CD4-positive, alpha-beta memory T cell (primary cell): Measurements from ENCODE around the gene KDM5C. TPM values are rescaled to one million over a fixed set of nuclear protein-coding genes. Genes with fewer than 3 reads are reported as not detected.
A peak's percentile ranks its signal among the peaks of the same experiment; 100 is the strongest.

Experiments
- CTCF ChIA-PET: fragments of 350-600 bp; sonication (Branson Sonifier 250); formaldehyde crosslinking; loops from one replicate; lab custom pipeline; 2021; ENCODE audit warnings: inconsistent platforms; ENCODE audit not compliant: partially characterized antibody; lab: Charles Lee
- POLR2A ChIA-PET: fragments of 350-600 bp; sonication (Branson Sonifier 250); formaldehyde crosslinking; loops from one replicate; lab custom pipeline; 2021; ENCODE audit not compliant: partially characterized antibody; lab: Charles Lee
- DNase-seq, 5 donors: peaks; one replicate each; pipeline versions ENCODE4 v3.0.0 to v3.0.0-alpha.2; 2020 to 2022; ENCODE audit warnings: mixed read lengths in 1 of 5
- H3K27ac ChIP-seq: one replicate; pipeline ENCODE4 v1.7.0; 2013; ENCODE audit warnings: low read depth, low read length
- H3K27me3 ChIP-seq: 2 replicates; pipeline ENCODE4 v1.7.0; 2013; ENCODE audit warnings: mild to moderate bottlenecking, low read length, moderate library complexity; ENCODE audit not compliant: insufficient read depth
- H3K36me3 ChIP-seq: 2 replicates; pipeline ENCODE4 v1.7.0; 2013; ENCODE audit warnings: mild to moderate bottlenecking, low read length, moderate library complexity; ENCODE audit not compliant: insufficient read depth
- H3K4me1 ChIP-seq: 2 replicates; pipeline ENCODE4 v1.7.0; 2013; ENCODE audit warnings: mild to moderate bottlenecking, low read length, moderate library complexity; ENCODE audit not compliant: insufficient read depth
- H3K4me3 ChIP-seq, 2 donors: one replicate each; pipeline ENCODE4 v1.7.0; 2013; ENCODE audit warnings: low read length in 2 of 2, mild to moderate bottlenecking in 1 of 2
- H3K9me3 ChIP-seq, 2 donors: one replicate each; pipeline ENCODE4 v1.7.0; 2013; ENCODE audit warnings: low read length in 2 of 2, control low read depth in 1 of 2; ENCODE audit not compliant: control insufficient read depth in 1 of 2
- H3K27ac Mint-ChIP-seq, 7 donors: one replicate each; pipeline ENCODE4 v1.8.0; 2020 to 2021; ENCODE audit warnings: mixed read lengths in 7 of 7, mild to moderate bottlenecking in 6 of 7, inconsistent platforms in 3 of 7, moderate library complexity in 3 of 7
- H3K27me3 Mint-ChIP-seq, 2 donors: one replicate each; pipeline ENCODE4 v1.8.0; 2020 to 2021; ENCODE audit warnings: mixed read lengths in 2 of 2
- H3K36me3 Mint-ChIP-seq, 2 donors: one replicate each; pipeline ENCODE4 v1.8.0; 2020 to 2021; ENCODE audit warnings: mixed read lengths in 2 of 2, inconsistent platforms in 1 of 2, mild to moderate bottlenecking in 1 of 2
- H3K4me1 Mint-ChIP-seq, 4 donors: one replicate each; pipeline ENCODE4 v1.8.0; 2020 to 2021; ENCODE audit warnings: mixed read lengths in 4 of 4, mild to moderate bottlenecking in 1 of 4
- H3K4me3 Mint-ChIP-seq, 8 donors: one replicate each; pipeline ENCODE4 v1.8.0; 2020 to 2021; ENCODE audit warnings: mixed read lengths in 8 of 8, mild to moderate bottlenecking in 7 of 8, moderate library complexity in 6 of 8, inconsistent platforms in 3 of 8
- H3K9me3 Mint-ChIP-seq, 8 donors: one replicate each; pipeline ENCODE4 v1.8.0; 2020 to 2021; ENCODE audit warnings: mixed read lengths in 8 of 8, mild to moderate bottlenecking in 5 of 8, inconsistent platforms in 3 of 8, moderate library complexity in 1 of 8
- intact Hi-C: fragments of 100-400 bp; cut with micrococcal nuclease; formaldehyde crosslinking; loops from one replicate; pipeline ENCODE4 v1.15.1; 2023
- polyA plus RNA-seq, 2 donors: library from polyadenylated mRNA; unstranded; fragments of 300-500 nt; fragmentation: Illumina TruSeq; gene quantifications; one replicate each; pipeline ENCODE4 v1.2.3, GENCODE V29; 2021
- total RNA-seq, 2 experiments: library from RNA; stranded (reverse); gene quantifications; one replicate each; pipeline ENCODE4 v1.2.3, GENCODE V29; 2021

The KDM5C gene
- total RNA-seq (100 to 1,000 TPM; 120 to 127 TPM), polyA plus RNA-seq (10 to 100 TPM in 1 of 2 donors, 1 to 10 TPM in 1; 8.0 to 26.2 TPM)

- intact Hi-C loops: loop anchor here (2.0 to 10.0 kb wide), 4 partner anchors 133 to 1580 kb away; partner anchors contain the start of genes KANTR, MAGED2, RIBC1 and SMC1A
- H3K36me3 ChIP-seq: peaks cover 4% of the 10 kb centered on the region
- Mint-ChIP-seq H3K4me1 (peaks cover 24 to 52% (median 39%) of the 10 kb centered on the region in 4 donors), H3K4me3 (peak within 1 kb of the TSS; percentile 97 to 100 (median 99)), H3K9me3 (peaks cover 0 to 7% (median 0%) of the 10 kb centered on the region in 8 donors), H3K27ac (peak within 1 kb of the TSS; percentile 98 to 100 (median 99)), H3K36me3 (peaks cover 17 to 25% of the 10 kb centered on the region in 2 donors), H3K27me3 (peaks cover 0 to 2% of the 10 kb centered on the region in 2 donors)
- H3K27me3 ChIP-seq: no peaks in the 10 kb centered on the region
- POLR2A ChIA-PET: interaction anchor here (0.6 to 1.5 kb wide), 21 partner anchors 8 to 1215 kb away, joined by 3 to 12 read pairs (median 4); partner anchors contain the start of genes PHF8, RIBC1, SMC1A and TSPYL2
- H3K27ac ChIP-seq: peak within 1 kb of the TSS; percentile 97
- H3K4me3 ChIP-seq: peak within 1 kb of the TSS; percentile 65 to 88
- H3K4me1 ChIP-seq: peaks cover 35% of the 10 kb centered on the region
- H3K9me3 ChIP-seq: no peaks in the 10 kb centered on the region
- CTCF ChIA-PET: interaction anchor here (1.0 kb wide), 1 partner anchor 153 kb away, joined by 3 read pairs; no protein-coding TSS in a partner anchor
- peak; percentile 90 to 96 (median 96) for DNase-seq
Measured at GRCh38 chrX:53224860-53225797, at the start of gene KDM5C. Gene KDM5C (minus strand): TSS chrX:53225207. CDS start chrX:53224889, 318 bp downstream.

DNA sequence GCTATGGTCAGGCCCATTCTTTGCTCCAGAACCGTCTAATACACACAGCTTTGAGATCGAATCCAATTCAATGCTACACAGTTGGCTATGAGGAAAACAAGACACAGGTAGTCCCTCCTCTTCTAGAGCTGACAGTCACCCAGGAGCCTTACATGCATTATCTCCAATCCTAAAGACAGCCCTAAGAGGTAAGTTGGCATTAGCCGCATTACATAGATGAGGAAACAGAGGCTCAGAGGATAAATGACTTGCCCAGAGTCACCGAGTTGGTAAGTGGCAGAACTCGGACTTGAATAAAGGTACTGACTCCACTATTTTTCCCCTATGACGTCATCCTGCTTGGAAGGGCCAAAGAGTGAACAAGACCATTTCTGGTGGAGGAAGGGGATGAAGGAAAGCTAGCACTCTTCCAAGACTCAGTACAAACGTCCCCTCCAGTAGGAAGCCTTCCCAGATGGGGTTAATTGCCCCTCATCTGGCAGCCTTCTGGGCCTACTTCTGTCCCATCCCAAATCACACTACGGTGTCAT, 47.9 kb upstream of the KDM5C start:
- H3K4me3 Mint-ChIP-seq: no peak overlapping the region
- no peak overlapping the region for H3K27ac ChIP-seq
- ChIA-PET POLR2A (no interaction called here), CTCF (interaction anchor here (1.9 kb wide), 1 partner anchor 11 kb away, joined by 7 read pairs; no protein-coding TSS in a partner anchor)
- no peaks in the 10 kb centered on the region for H3K9me3 Mint-ChIP-seq
- DNase-seq: no peak
- no peaks in the 10 kb centered on the region for H3K4me1 ChIP-seq
- H3K36me3 Mint-ChIP-seq: no peaks in the 10 kb centered on the region
- H3K27ac Mint-ChIP-seq: no peak overlapping the region
- intact Hi-C loops: no loop called here
- no peak overlapping the region for H3K4me3 ChIP-seq
- H3K36me3 ChIP-seq: no peaks in the 10 kb centered on the region
- H3K4me1 Mint-ChIP-seq: no peaks in the 10 kb centered on the region
- no peaks in the 10 kb centered on the region for H3K27me3 Mint-ChIP-seq
- no peaks in the 10 kb centered on the region for H3K9me3 ChIP-seq
- H3K27me3 ChIP-seq: no peaks in the 10 kb centered on the region

- Histone ChIP-seq H3K36me3 (no peaks in the 10 kb centered on the region), H3K9me3 (no peaks in the 10 kb centered on the region), H3K4me3 (no peak overlapping the region), H3K27ac (no peak overlapping the region), H3K4me1 (no peaks in the 10 kb centered on the region), H3K27me3 (no peaks in the 10 kb centered on the region)
- intact Hi-C loops: no loop called here
- Mint-ChIP-seq H3K36me3 (no peaks in the 10 kb centered on the region), H3K27ac (no peak overlapping the region), H3K4me1 (no peaks in the 10 kb centered on the region), H3K4me3 (no peak overlapping the region), H3K9me3 (no peaks in the 10 kb centered on the region), H3K27me3 (no peaks in the 10 kb centered on the region)
- POLR2A ChIA-PET: no interaction called here
- no peak for DNase-seq
- CTCF ChIA-PET: no interaction called here
Measured at GRCh38 chrX:53269536-53270107, 44.6 kb upstream of the KDM5C start.

DNA sequence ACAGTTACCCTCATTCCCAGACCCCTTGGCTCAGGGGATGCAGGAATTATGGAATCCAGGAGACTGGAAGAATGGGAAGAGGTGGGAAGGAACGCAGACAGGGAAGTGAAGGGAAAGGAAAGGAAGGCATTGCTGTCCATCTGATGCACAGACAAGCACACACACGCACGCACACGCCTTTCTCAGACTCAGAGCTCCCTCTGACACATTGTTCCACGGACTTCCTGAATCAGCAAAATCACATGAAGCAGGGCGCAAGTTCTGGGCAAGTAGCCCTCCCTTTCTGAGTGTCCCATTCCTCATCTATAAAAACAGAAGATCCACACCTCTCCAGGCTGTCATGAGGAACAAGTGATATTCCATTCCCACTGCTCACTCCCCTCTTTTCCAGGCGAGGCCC, 43.2 kb upstream of the KDM5C start:
- no peaks in the 10 kb centered on the region for H3K36me3 ChIP-seq
- H3K9me3 ChIP-seq: no peaks in the 10 kb centered on the region
- H3K27ac ChIP-seq: no peak overlapping the region
- DNase-seq: no peak
- no peak overlapping the region for H3K4me3 ChIP-seq
- H3K27me3 ChIP-seq: no peaks in the 10 kb centered on the region
- CTCF ChIA-PET: no interaction called here
- no peaks in the 10 kb centered on the region for H3K27me3 Mint-ChIP-seq
- peaks cover 3% of the 10 kb centered on the region for H3K4me1 ChIP-seq
- H3K27ac Mint-ChIP-seq: no peak overlapping the region
- H3K9me3 Mint-ChIP-seq: no peaks in the 10 kb centered on the region
- H3K36me3 Mint-ChIP-seq: no peaks in the 10 kb centered on the region
- intact Hi-C loops: no loop called here
- peaks cover 6 to 9% (median 7%) of the 10 kb centered on the region in 4 donors for H3K4me1 Mint-ChIP-seq
- POLR2A ChIA-PET: no interaction called here
- H3K4me3 Mint-ChIP-seq: no peak overlapping the region

DNA sequence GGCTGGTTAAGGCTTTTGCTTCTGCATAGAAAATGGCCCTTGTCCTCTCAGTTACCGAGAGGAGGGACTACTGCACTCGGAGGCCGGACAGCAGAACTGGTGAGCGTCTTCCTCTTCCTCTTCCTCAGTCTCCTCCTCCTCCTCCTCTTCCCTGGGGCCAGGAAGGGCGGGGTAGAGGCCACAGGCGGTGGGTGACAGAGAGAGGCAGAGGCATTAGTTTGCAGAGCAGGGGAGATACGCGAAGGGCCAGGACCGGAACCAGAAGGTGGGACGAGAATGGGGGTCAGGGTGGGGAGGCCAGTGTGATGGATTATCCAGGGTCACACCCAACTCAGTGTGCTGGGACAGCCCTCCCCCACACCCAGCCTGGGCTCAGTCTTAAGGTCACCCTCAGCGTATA, 41.9 kb upstream of the KDM5C start:
- Histone ChIP-seq H3K27me3 (no peaks in the 10 kb centered on the region), H3K36me3 (no peaks in the 10 kb centered on the region), H3K4me3 (no peak overlapping the region), H3K9me3 (no peaks in the 10 kb centered on the region), H3K4me1 (peaks cover 13% of the 10 kb centered on the region), H3K27ac (no peak overlapping the region)
- peaks cover 16 to 22% (median 17%) of the 10 kb centered on the region in 4 donors for H3K4me1 Mint-ChIP-seq
- H3K27ac Mint-ChIP-seq: no peak overlapping the region
- ChIA-PET POLR2A (no interaction called here), CTCF (no interaction called here)
- no peak for DNase-seq
- no peak overlapping the region for H3K4me3 Mint-ChIP-seq
- no peaks in the 10 kb centered on the region for H3K36me3 Mint-ChIP-seq
- intact Hi-C loops: no loop called here
- H3K9me3 Mint-ChIP-seq: peaks cover 0 to 2% (median 0%) of the 10 kb centered on the region in 8 donors
- no peaks in the 10 kb centered on the region for H3K27me3 Mint-ChIP-seq

DNA sequence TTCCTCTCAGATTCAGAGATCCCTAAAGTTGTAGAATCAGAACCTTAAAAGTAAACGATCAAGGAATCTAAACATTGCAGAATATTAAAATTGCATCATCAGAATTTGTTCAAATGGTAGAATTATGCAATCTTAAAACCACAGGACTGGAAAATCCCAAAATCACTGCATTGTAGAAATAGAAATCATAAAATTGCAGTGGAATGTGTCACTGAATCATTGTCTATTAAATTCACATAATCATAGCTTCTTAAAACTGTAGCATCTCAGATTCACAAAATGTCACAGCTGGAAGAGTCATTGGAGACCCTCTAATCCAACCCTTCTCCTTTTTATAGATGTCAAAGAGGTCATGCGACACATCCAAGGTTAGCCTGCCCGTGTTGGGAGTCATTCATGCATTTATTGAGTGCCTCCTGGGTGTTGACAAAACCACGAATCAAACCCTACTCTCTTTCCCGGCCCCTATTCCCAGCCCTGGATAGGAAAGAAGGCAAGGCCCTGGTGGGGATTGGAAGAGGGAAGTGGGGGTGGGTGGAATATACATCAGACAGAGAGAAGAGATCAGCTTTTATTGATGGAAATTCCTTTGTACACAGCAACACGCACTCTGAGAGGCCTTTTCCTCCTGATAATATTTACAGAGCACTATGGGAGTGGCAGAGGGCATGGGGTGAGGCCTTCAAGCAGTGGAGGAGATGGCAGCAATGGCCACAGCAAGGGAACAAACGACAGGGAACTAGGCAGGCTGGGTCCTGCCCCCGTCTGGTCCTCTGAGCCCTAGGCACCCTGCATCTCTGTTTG, 41.0 kb upstream of the KDM5C start:
- DNase-seq: no peak
- H3K4me1 Mint-ChIP-seq: peaks cover 22 to 29% (median 25%) of the 10 kb centered on the region in 4 donors
- no peak overlapping the region for H3K4me3 Mint-ChIP-seq
- H3K27me3 Mint-ChIP-seq: no peaks in the 10 kb centered on the region
- Histone ChIP-seq H3K9me3 (no peaks in the 10 kb centered on the region), H3K27me3 (no peaks in the 10 kb centered on the region), H3K4me3 (no peak overlapping the region), H3K36me3 (no peaks in the 10 kb centered on the region), H3K27ac (no peak overlapping the region), H3K4me1 (peaks cover 21% of the 10 kb centered on the region)
- ChIA-PET POLR2A (no interaction called here), CTCF (no interaction called here)
- intact Hi-C loops: no loop called here
- peak overlapping the region in 1 of 7 donors; percentile 20 for H3K27ac Mint-ChIP-seq
- H3K9me3 Mint-ChIP-seq: peaks cover 0 to 2% (median 0%) of the 10 kb centered on the region in 8 donors
- no peaks in the 10 kb centered on the region for H3K36me3 Mint-ChIP-seq
